Measurements from ENCODE around the gene RXFP4.

DNA sequence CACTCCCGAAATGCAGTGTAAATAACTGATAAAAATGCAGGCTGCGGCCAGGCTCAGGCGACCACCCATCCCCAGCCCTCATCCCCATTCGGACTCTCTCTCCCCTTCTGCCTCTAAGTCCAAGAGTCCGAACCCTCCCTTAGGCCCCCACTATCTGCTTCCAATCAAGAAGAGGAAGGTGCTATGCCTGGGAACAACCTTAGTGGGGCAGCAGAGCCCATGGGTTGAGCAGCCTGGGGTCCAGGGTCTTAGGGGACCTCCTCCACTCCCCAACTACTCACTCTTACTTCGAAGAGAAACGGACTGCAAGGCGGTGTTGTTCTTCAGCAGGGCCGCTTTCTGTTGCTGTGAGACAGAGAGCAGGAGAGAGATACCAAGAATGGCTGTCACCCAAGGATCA is 24.7 kb downstream of the RXFP4 start:
- no peak for TF ChIP-seq YY1 (IDR thresholded peaks at IDR 0.05; ENCODE audit: insufficient read depth, insufficient read length)
- TF ChIP-seq ZNF274 (IDR thresholded peaks at IDR 0.05; ENCODE audit: low read depth, low read length) = no peak
- TF ChIP-seq SUZ12 (IDR thresholded peaks at IDR 0.05; ENCODE audit: extremely low read depth, insufficient read depth, insufficient read length) = no peak

All from NT2/D1 (cell line).